ENCODE data around the gene MEOX2. TPM values are rescaled to one million over a fixed set of nuclear protein-coding genes. Genes with fewer than 3 reads are reported as not detected.

Gene MEOX2
- total RNA-seq, 1 experiment from 2014 or later: not detected

GRCh38 chr7:15682751-15683245, 3.7 kb downstream of the MEOX2 start:
- no peaks in the 10 kb centered on the region for H3K9me2 ChIP-seq (ENCODE audit: insufficient read depth)
- H3K4me3 ChIP-seq (replicated peaks in 1 of 2; ENCODE audit: low read depth in 1 of 2, low read length in 2 of 2): no peak overlapping the region
- ATAC-seq (no peak), DNase-seq (ENCODE audit: low read depth, low spot score) (no peak)
- H3K4me1 ChIP-seq (ENCODE audit: control insufficient read depth in 1 of 2, insufficient read depth in 2 of 2, low read length in 2 of 2): peaks cover 0 to 6% of the 10 kb centered on the region in 2 experiments; a peak in 1 of 4 replicates
- intact Hi-C loops (cut with micrococcal nuclease): no loop called here
- ChIA-PET CTCF (interaction anchor here (1.4 kb wide), 1 partner anchor 38 kb away, joined by 3 read pairs; no protein-coding TSS in a partner anchor), RAD21 (ENCODE audit: low non-redundant PET in 1 of 2, low total read pairs in 2 of 2, uncharacterized antibody in 2 of 2, unreplicated experiment in 2 of 2) (no interaction called here), POLR2A (no interaction called here)
- no peaks in the 10 kb centered on the region for H3K9me3 ChIP-seq (ENCODE audit: control insufficient read depth in 1 of 2, insufficient read depth in 1 of 2, low read depth in 1 of 2, low read length in 2 of 2)
- H4K20me1 ChIP-seq (ENCODE audit: insufficient read depth): no peaks in the 10 kb centered on the region
- no peaks in the 10 kb centered on the region for H3K27me3 ChIP-seq (ENCODE audit: insufficient read depth, low read length)
- no peak overlapping the region for H3K27ac ChIP-seq (ENCODE audit: low read depth, low read length)
- no peak overlapping the region for H2AFZ ChIP-seq (ENCODE audit: low read depth, low read length, poor library complexity, severe bottlenecking)
- TF ChIP-seq POLR2A (IDR thresholded peaks at IDR 0.05; ENCODE audit: borderline replicate concordance, extremely low read depth, insufficient read depth, insufficient read length): no peak
- no peak for TF ChIP-seq MAX (IDR thresholded peaks at IDR 0.05)
- H3K9ac ChIP-seq (ENCODE audit: low read length): no peak overlapping the region
- H3K4me2 ChIP-seq (ENCODE audit: low read length): no peak overlapping the region
- BruUV-seq (replicated peaks): no TSS peak
- H3K36me3 ChIP-seq (ENCODE audit: control insufficient read depth in 1 of 2, insufficient read depth in 2 of 2, low read length in 2 of 2): no peaks in the 10 kb centered on the region
- no peaks in the 10 kb centered on the region for H3K79me2 ChIP-seq (ENCODE audit: insufficient read depth, low read length)

GRCh38 chr7:15682111-15682510, 4.4 kb downstream of the MEOX2 start:
- Histone ChIP-seq H3K27me3 (ENCODE audit: insufficient read depth, low read length) (no peaks in the 10 kb centered on the region), H3K79me2 (ENCODE audit: insufficient read depth, low read length) (no peaks in the 10 kb centered on the region), H3K4me1 (ENCODE audit: control insufficient read depth in 1 of 2, insufficient read depth in 2 of 2, low read length in 2 of 2) (peaks cover 0 to 6% of the 10 kb centered on the region in 2 experiments; a peak in 1 of 4 replicates), H3K9me2 (ENCODE audit: insufficient read depth) (no peaks in the 10 kb centered on the region), H3K4me2 (ENCODE audit: low read length) (no peak overlapping the region), H3K27ac (ENCODE audit: low read depth, low read length) (no peak overlapping the region), H4K20me1 (ENCODE audit: insufficient read depth) (no peaks in the 10 kb centered on the region), H3K36me3 (ENCODE audit: control insufficient read depth in 1 of 2, insufficient read depth in 2 of 2, low read length in 2 of 2) (no peaks in the 10 kb centered on the region), H3K9ac (ENCODE audit: low read length) (no peak overlapping the region), H3K9me3 (ENCODE audit: control insufficient read depth in 1 of 2, insufficient read depth in 1 of 2, low read depth in 1 of 2, low read length in 2 of 2) (no peaks in the 10 kb centered on the region), H2AFZ (ENCODE audit: low read depth, low read length, poor library complexity, severe bottlenecking) (no peak overlapping the region), H3K4me3 (replicated peaks in 1 of 2; ENCODE audit: low read depth in 1 of 2, low read length in 2 of 2) (no peak overlapping the region)
- intact Hi-C loops (cut with micrococcal nuclease): no loop called here
- no peak for ATAC-seq
- POLR2A ChIA-PET: no interaction called here
- no peak for DNase-seq (ENCODE audit: low read depth, low spot score)
- CTCF ChIA-PET: no interaction called here
- BruUV-seq (replicated peaks): no TSS peak
- RAD21 ChIA-PET (ENCODE audit: low non-redundant PET in 1 of 2, low total read pairs in 2 of 2, uncharacterized antibody in 2 of 2, unreplicated experiment in 2 of 2): no interaction called here
- TF ChIP-seq POLR2A (IDR thresholded peaks at IDR 0.05; ENCODE audit: borderline replicate concordance, extremely low read depth, insufficient read depth, insufficient read length) (no peak), CTCF (IDR thresholded peaks at IDR 0.05 in 2 of 3, conservative IDR thresholded peaks at IDR 0.05 in 1 of 3; ENCODE audit: borderline replicate concordance in 1 of 3, insufficient read depth in 1 of 3, low read depth in 2 of 3, low read length in 2 of 3) (no peak), ATF3 (IDR thresholded peaks at IDR 0.05) (no peak), RAD21 (IDR thresholded peaks at IDR 0.05; ENCODE audit: low read depth) (no peak), JUND (IDR thresholded peaks at IDR 0.05) (no peak), REST (IDR thresholded peaks at IDR 0.05; ENCODE audit: low read depth) (no peak), FOSL1 (IDR thresholded peaks at IDR 0.05; ENCODE audit: low read depth) (no peak), YY1 (IDR thresholded peaks at IDR 0.05; ENCODE audit: extremely low read depth, insufficient replicate concordance, low read depth, low read length) (no peak), EZH2phosphoT487 (IDR thresholded peaks at IDR 0.05; ENCODE audit: borderline replicate concordance) (no peak), SIN3A (IDR thresholded peaks at IDR 0.05; ENCODE audit: low read depth) (no peak), MAX (IDR thresholded peaks at IDR 0.05) (no peak), SRF (IDR thresholded peaks at IDR 0.05; ENCODE audit: low read depth) (no peak), EZH2 (IDR thresholded peaks at IDR 0.05) (no peak), TCF7L2 (IDR thresholded peaks at IDR 0.05; ENCODE audit: borderline replicate concordance, extremely low read depth, insufficient read depth, insufficient read length) (no peak)
